HG03097 (cell line): ENCODE measurements around the gene PTPN21.
A peak's percentile ranks its signal among the peaks of the same experiment; 100 is the strongest.
"Not testable (repeated sequence)": the region's sequence is repeated elsewhere in the genome, so short reads cannot be mapped to it uniquely, and the experiment has no call there.

ENCODE experiments used
- ATAC-seq: cut with Tn5 transposase; IDR thresholded peaks from one replicate; pipeline ENCODE4 v1.9.1; 2021; ENCODE audit not compliant: unreplicated experiment, low FRiP score

PTPN21 gene

GRCh38 chr14:88553886-88554456 lies 836 bp downstream of the PTPN21 start:
- ATAC-seq, result no peak

- no peak for ATAC-seq
Measured at GRCh38 chr14:88552876-88553275, 1.9 kb downstream of the PTPN21 start.

GRCh38 chr14:88551980-88552431 lies 2.8 kb downstream of the PTPN21 start:
- no peak for ATAC-seq

GRCh38 chr14:88551094-88551870 lies 3.5 kb downstream of the PTPN21 start:
- ATAC-seq, result peak; percentile 60

GRCh38 chr14:88550078-88550477 lies 4.7 kb downstream of the PTPN21 start:
- no peak for ATAC-seq

GRCh38 chr14:88547386-88547780 lies 7.4 kb downstream of the PTPN21 start:
- ATAC-seq, result no peak

GRCh38 chr14:88546621-88547385 lies 8.0 kb downstream of the PTPN21 start:
- no peak for ATAC-seq

GRCh38 chr14:88545256-88545655 lies 9.6 kb downstream of the PTPN21 start:
- ATAC-seq, result no peak

GRCh38 chr14:88542857-88543795 lies 11.7 kb downstream of the PTPN21 start:
- no peak for ATAC-seq

GRCh38 chr14:88541324-88541723 lies 13.5 kb downstream of the PTPN21 start:
- no peak for ATAC-seq

GRCh38 chr14:88535813-88536212 lies 19.0 kb downstream of the PTPN21 start:
- ATAC-seq, result no peak

GRCh38 chr14:88535149-88535548 lies 19.7 kb downstream of the PTPN21 start:
- ATAC-seq, result no peak

- ATAC-seq, result no peak
Measured at GRCh38 chr14:88533064-88533602, 21.7 kb downstream of the PTPN21 start.

GRCh38 chr14:88529889-88530288 lies 24.9 kb downstream of the PTPN21 start:
- ATAC-seq, result not testable (repeated sequence)

GRCh38 chr14:88522393-88522792 lies 32.4 kb downstream of the PTPN21 start:
- ATAC-seq, result no peak

GRCh38 chr14:88521818-88522217 lies 33.0 kb downstream of the PTPN21 start:
- no peak for ATAC-seq

- ATAC-seq, result no peak
Measured at GRCh38 chr14:88519907-88520306, 34.9 kb downstream of the PTPN21 start.

- no peak for ATAC-seq
Measured at GRCh38 chr14:88518592-88519512, 36.0 kb downstream of the PTPN21 start.

GRCh38 chr14:88516861-88517357 lies 37.9 kb downstream of the PTPN21 start:
- no peak for ATAC-seq
